ENCODE measurements around the gene FCRL4.

Gene FCRL4

GRCh38 chr1:157595356-157595755 lies 2.5 kb downstream of the FCRL4 start:
- Histone ChIP-seq H3K4me1 (ENCODE audit: control insufficient read depth, insufficient read depth, low read length, poor library complexity, severe bottlenecking) (no peaks in the 10 kb centered on the region), H3K9me3 (ENCODE audit: control insufficient read depth, low read length) (no peaks in the 10 kb centered on the region), H3K4me3 (ENCODE audit: extremely low read depth, insufficient read depth, low read length, poor library complexity, severe bottlenecking) (no peak overlapping the region), H3K36me3 (ENCODE audit: control insufficient read depth, insufficient read depth, low read length) (no peaks in the 10 kb centered on the region), H3K27ac (ENCODE audit: low read depth, low read length, severe bottlenecking) (no peak overlapping the region)
- 83 to 92% methylated on average over 2 of the region's 2 CpGs for WGBS, 2 experiments (ENCODE audit: insufficient coverage in 2 of 2)

- Histone ChIP-seq H3K36me3 (ENCODE audit: control insufficient read depth, insufficient read depth, low read length) (no peaks in the 10 kb centered on the region), H3K9me3 (ENCODE audit: control insufficient read depth, low read length) (peaks cover 5% of the 10 kb centered on the region), H3K4me3 (ENCODE audit: extremely low read depth, insufficient read depth, low read length, poor library complexity, severe bottlenecking) (no peak overlapping the region), H3K4me1 (ENCODE audit: control insufficient read depth, insufficient read depth, low read length, poor library complexity, severe bottlenecking) (no peaks in the 10 kb centered on the region), H3K27ac (ENCODE audit: low read depth, low read length, severe bottlenecking) (no peak overlapping the region)
- WGBS, 2 experiments (ENCODE audit: insufficient coverage in 2 of 2): 83 to 93% methylated on average over 3 of the region's 4 CpGs
Measured at GRCh38 chr1:157585984-157586383, 11.9 kb downstream of the FCRL4 start.

- no peak overlapping the region for H3K27ac ChIP-seq (ENCODE audit: low read depth, low read length, severe bottlenecking)
- WGBS, 2 experiments (ENCODE audit: insufficient coverage in 2 of 2): 86 to 90% methylated on average over 3 of the region's 3 CpGs
- H3K4me1 ChIP-seq (ENCODE audit: control insufficient read depth, insufficient read depth, low read length, poor library complexity, severe bottlenecking): no peaks in the 10 kb centered on the region
Measured at GRCh38 chr1:157584503-157584902, 13.4 kb downstream of the FCRL4 start.

GRCh38 chr1:157580828-157581210 lies 17.1 kb downstream of the FCRL4 start:
- no peaks in the 10 kb centered on the region for H3K36me3 ChIP-seq (ENCODE audit: control insufficient read depth, insufficient read depth, low read length)
- no peaks in the 10 kb centered on the region for H3K4me1 ChIP-seq (ENCODE audit: control insufficient read depth, insufficient read depth, low read length, poor library complexity, severe bottlenecking)
- 70 to 83% methylated on average over 1 of the region's 1 CpG for WGBS, 2 experiments (ENCODE audit: insufficient coverage in 2 of 2)
- no peak overlapping the region for H3K4me3 ChIP-seq (ENCODE audit: extremely low read depth, insufficient read depth, low read length, poor library complexity, severe bottlenecking)
- H3K9me3 ChIP-seq (ENCODE audit: control insufficient read depth, low read length): peaks cover 5% of the 10 kb centered on the region
- H3K27ac ChIP-seq (ENCODE audit: low read depth, low read length, severe bottlenecking): no peak overlapping the region

More at GRCh38 chr1:157584503-157584902, 13.4 kb downstream of the FCRL4 start:
- Histone ChIP-seq H3K4me3 (ENCODE audit: extremely low read depth, insufficient read depth, low read length, poor library complexity, severe bottlenecking) (no peak overlapping the region), H3K36me3 (ENCODE audit: control insufficient read depth, insufficient read depth, low read length) (no peaks in the 10 kb centered on the region), H3K9me3 (ENCODE audit: control insufficient read depth, low read length) (peaks cover 5% of the 10 kb centered on the region)

- Histone ChIP-seq H3K4me3 (ENCODE audit: extremely low read depth, insufficient read depth, low read length, poor library complexity, severe bottlenecking) (no peak overlapping the region), H3K4me1 (ENCODE audit: control insufficient read depth, insufficient read depth, low read length, poor library complexity, severe bottlenecking) (no peaks in the 10 kb centered on the region), H3K9me3 (ENCODE audit: control insufficient read depth, low read length) (peaks cover 5% of the 10 kb centered on the region), H3K36me3 (ENCODE audit: control insufficient read depth, insufficient read depth, low read length) (no peaks in the 10 kb centered on the region), H3K27ac (ENCODE audit: low read depth, low read length, severe bottlenecking) (no peak overlapping the region)
- WGBS, 2 experiments (ENCODE audit: insufficient coverage in 2 of 2): 18 to 31% methylated on average over 3 of the region's 4 CpGs
Measured at GRCh38 chr1:157580179-157580827, 17.6 kb downstream of the FCRL4 start.

GRCh38 chr1:157577420-157577819 lies 20.5 kb downstream of the FCRL4 start:
- H3K36me3 ChIP-seq (ENCODE audit: control insufficient read depth, insufficient read depth, low read length): no peaks in the 10 kb centered on the region
- H3K27ac ChIP-seq (ENCODE audit: low read depth, low read length, severe bottlenecking): no peak overlapping the region
- no peak overlapping the region for H3K4me3 ChIP-seq (ENCODE audit: extremely low read depth, insufficient read depth, low read length, poor library complexity, severe bottlenecking)
- H3K9me3 ChIP-seq (ENCODE audit: control insufficient read depth, low read length): no peaks in the 10 kb centered on the region
- WGBS, 2 experiments (ENCODE audit: insufficient coverage in 2 of 2): 86 to 100% methylated on average over 1 to 2 of the region's 3 CpGs
- no peaks in the 10 kb centered on the region for H3K4me1 ChIP-seq (ENCODE audit: control insufficient read depth, insufficient read depth, low read length, poor library complexity, severe bottlenecking)

GRCh38 chr1:157575744-157576143 lies 22.1 kb downstream of the FCRL4 start:
- Histone ChIP-seq H3K4me1 (ENCODE audit: control insufficient read depth, insufficient read depth, low read length, poor library complexity, severe bottlenecking) (no peaks in the 10 kb centered on the region), H3K9me3 (ENCODE audit: control insufficient read depth, low read length) (no peaks in the 10 kb centered on the region), H3K4me3 (ENCODE audit: extremely low read depth, insufficient read depth, low read length, poor library complexity, severe bottlenecking) (no peak overlapping the region), H3K27ac (ENCODE audit: low read depth, low read length, severe bottlenecking) (no peak overlapping the region), H3K36me3 (ENCODE audit: control insufficient read depth, insufficient read depth, low read length) (no peaks in the 10 kb centered on the region)
- WGBS, 2 experiments (ENCODE audit: insufficient coverage in 2 of 2): no CpG with 5 or more reads among the region's 2 CpGs

- H3K4me3 ChIP-seq (ENCODE audit: extremely low read depth, insufficient read depth, low read length, poor library complexity, severe bottlenecking): no peak overlapping the region
- H3K36me3 ChIP-seq (ENCODE audit: control insufficient read depth, insufficient read depth, low read length): no peaks in the 10 kb centered on the region
- H3K4me1 ChIP-seq (ENCODE audit: control insufficient read depth, insufficient read depth, low read length, poor library complexity, severe bottlenecking): no peaks in the 10 kb centered on the region
Measured at GRCh38 chr1:157574836-157575235, 23.0 kb downstream of the FCRL4 start.

GRCh38 chr1:157566484-157567300 lies 31.2 kb downstream of the FCRL4 start:
- Histone ChIP-seq H3K9me3 (ENCODE audit: control insufficient read depth, low read length) (no peaks in the 10 kb centered on the region), H3K4me1 (ENCODE audit: control insufficient read depth, insufficient read depth, low read length, poor library complexity, severe bottlenecking) (no peaks in the 10 kb centered on the region), H3K27ac (ENCODE audit: low read depth, low read length, severe bottlenecking) (no peak overlapping the region), H3K36me3 (ENCODE audit: control insufficient read depth, insufficient read depth, low read length) (no peaks in the 10 kb centered on the region), H3K4me3 (ENCODE audit: extremely low read depth, insufficient read depth, low read length, poor library complexity, severe bottlenecking) (no peak overlapping the region)
- 88 to 90% methylated on average over 8 to 9 of the region's 14 CpGs for WGBS, 2 experiments (ENCODE audit: insufficient coverage in 2 of 2)

More at GRCh38 chr1:157574836-157575235, 23.0 kb downstream of the FCRL4 start:
- Histone ChIP-seq H3K9me3 (ENCODE audit: control insufficient read depth, low read length) (no peaks in the 10 kb centered on the region), H3K27ac (ENCODE audit: low read depth, low read length, severe bottlenecking) (no peak overlapping the region)
- WGBS, 2 experiments (ENCODE audit: insufficient coverage in 2 of 2): no CpG with 5 or more reads among the region's 1 CpG

GRCh38 chr1:157562515-157562914 lies 35.4 kb downstream of the FCRL4 start:
- WGBS, 2 experiments (ENCODE audit: insufficient coverage in 2 of 2): 78 to 83% methylated on average over 1 to 2 of the region's 2 CpGs
- Histone ChIP-seq H3K9me3 (ENCODE audit: control insufficient read depth, low read length) (no peaks in the 10 kb centered on the region), H3K27ac (ENCODE audit: low read depth, low read length, severe bottlenecking) (no peak overlapping the region), H3K4me1 (ENCODE audit: control insufficient read depth, insufficient read depth, low read length, poor library complexity, severe bottlenecking) (no peaks in the 10 kb centered on the region), H3K36me3 (ENCODE audit: control insufficient read depth, insufficient read depth, low read length) (no peaks in the 10 kb centered on the region), H3K4me3 (ENCODE audit: extremely low read depth, insufficient read depth, low read length, poor library complexity, severe bottlenecking) (no peak overlapping the region)

- H3K9me3 ChIP-seq (ENCODE audit: control insufficient read depth, low read length): no peaks in the 10 kb centered on the region
- no peaks in the 10 kb centered on the region for H3K4me1 ChIP-seq (ENCODE audit: control insufficient read depth, insufficient read depth, low read length, poor library complexity, severe bottlenecking)
- no peaks in the 10 kb centered on the region for H3K36me3 ChIP-seq (ENCODE audit: control insufficient read depth, insufficient read depth, low read length)
- no CpG with 5 or more reads among the region's 2 CpGs for WGBS, 2 experiments (ENCODE audit: insufficient coverage in 2 of 2)
- no peak overlapping the region for H3K27ac ChIP-seq (ENCODE audit: low read depth, low read length, severe bottlenecking)
- no peak overlapping the region for H3K4me3 ChIP-seq (ENCODE audit: extremely low read depth, insufficient read depth, low read length, poor library complexity, severe bottlenecking)
Measured at GRCh38 chr1:157558119-157558518, 39.8 kb downstream of the FCRL4 start.
